Stimulated activated naive B cell treated with anti-CD40 and anti-IgM and Interleukin-4, amounts not matched to agents 10 μg/mL and 1 μg/mL and 100 μg/mL, for 72 hours (primary cell): ENCODE results near the gene ANAPC13.

Experiments used
- ATAC-seq, 2 donors: fragments of 150-1000 bp; cut with Tn5 transposase; replicated peaks; 2 replicates each; pipeline ENCODE4 v1.10.0; 2021; ENCODE audit warnings: moderate library complexity in 1 of 2
- DNase-seq: peaks from one replicate; pipeline ENCODE4 v3.0.0; 2021
- H3K27ac Mint-ChIP-seq: one replicate; pipeline ENCODE4 v1.8.0; 2022; ENCODE audit warnings: mild to moderate bottlenecking, mixed read lengths
- H3K27me3 Mint-ChIP-seq, 2 donors: one replicate each; pipeline ENCODE4 v1.8.0; 2022; ENCODE audit warnings: mixed read lengths in 2 of 2
- H3K36me3 Mint-ChIP-seq, 2 donors: one replicate each; pipeline ENCODE4 v1.8.0; 2022; ENCODE audit warnings: mixed read lengths in 2 of 2, mild to moderate bottlenecking in 1 of 2
- H3K4me1 Mint-ChIP-seq, 2 donors: one replicate each; pipeline ENCODE4 v1.8.0; 2022; ENCODE audit warnings: mixed read lengths in 2 of 2, mild to moderate bottlenecking in 1 of 2
- H3K4me3 Mint-ChIP-seq, 2 donors: one replicate each; pipeline ENCODE4 v1.8.0; 2022; ENCODE audit warnings: mild to moderate bottlenecking in 2 of 2, mixed read lengths in 2 of 2, moderate library complexity in 1 of 2
- H3K9me3 Mint-ChIP-seq, 2 donors: one replicate each; pipeline ENCODE4 v1.8.0; 2022; ENCODE audit warnings: mixed read lengths in 2 of 2, mild to moderate bottlenecking in 1 of 2

Gene ANAPC13

DNA sequence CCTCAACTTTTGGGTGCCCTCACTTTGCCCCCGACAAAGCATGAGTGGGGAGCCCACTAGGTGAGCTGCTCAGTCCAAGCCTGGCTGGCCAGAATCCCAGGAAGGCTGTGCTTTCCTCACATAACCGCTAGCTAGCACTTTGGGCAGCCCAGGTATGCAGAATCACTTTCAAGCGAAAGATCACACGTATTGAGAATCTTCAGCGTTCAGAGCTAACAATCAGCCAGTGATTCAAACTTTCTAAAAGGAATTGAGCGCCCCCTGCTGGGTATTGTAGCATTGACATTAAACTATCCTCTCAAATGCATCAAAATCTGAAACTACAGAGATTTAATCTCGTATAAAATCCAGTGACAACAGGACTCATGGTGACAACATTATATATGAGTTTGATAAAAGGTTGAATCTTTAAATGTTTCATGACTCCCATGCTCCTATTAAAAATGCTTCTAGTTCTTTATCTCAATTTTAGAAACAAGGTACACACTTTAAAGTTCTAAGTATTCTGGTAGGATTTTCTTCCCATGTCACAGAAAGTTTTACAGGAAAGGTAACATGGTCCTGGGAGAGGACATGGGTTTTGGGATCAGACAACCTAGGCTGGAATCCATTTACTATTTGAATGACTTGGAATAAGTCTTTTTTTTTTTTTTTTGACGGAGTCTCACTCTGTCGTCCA lies 11.8 kb downstream of the ANAPC13 start:
- peaks cover 7 to 24% of the 10 kb centered on the region in 2 donors for H3K36me3 Mint-ChIP-seq
- DNase-seq (peak; percentile 24), ATAC-seq (peak; percentile 75 to 77)
- no peaks in the 10 kb centered on the region for H3K4me1 Mint-ChIP-seq
- H3K27ac Mint-ChIP-seq, result no peak overlapping the region
- no peak overlapping the region for H3K4me3 Mint-ChIP-seq
- no peaks in the 10 kb centered on the region for H3K9me3 Mint-ChIP-seq
- no peaks in the 10 kb centered on the region for H3K27me3 Mint-ChIP-seq

DNA sequence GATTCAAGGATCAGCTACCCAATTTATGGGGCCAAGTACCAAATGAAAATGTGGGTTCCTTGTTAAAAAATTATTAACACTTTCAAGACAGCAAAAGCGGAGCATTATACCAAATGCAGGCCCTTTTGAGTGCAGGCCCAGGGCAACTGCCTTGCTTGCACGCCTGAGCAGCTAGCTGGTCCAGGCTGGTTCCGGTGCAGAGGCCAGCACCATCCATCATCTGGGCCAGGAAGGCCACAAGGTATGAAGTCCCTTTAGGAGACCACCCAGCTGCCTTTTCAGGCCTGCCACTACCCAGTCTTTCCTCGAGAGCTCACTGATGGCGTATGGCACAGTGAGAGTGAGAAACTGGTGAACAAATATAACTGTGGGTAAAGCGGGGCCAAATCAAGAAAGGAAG lies 13.0 kb downstream of the ANAPC13 start:
- Mint-ChIP-seq H3K4me3 (no peak overlapping the region), H3K4me1 (no peaks in the 10 kb centered on the region), H3K27me3 (no peaks in the 10 kb centered on the region), H3K9me3 (no peaks in the 10 kb centered on the region), H3K36me3 (peaks cover 7 to 14% of the 10 kb centered on the region in 2 donors), H3K27ac (no peak overlapping the region)
- ATAC-seq (no peak), DNase-seq (no peak)

DNA sequence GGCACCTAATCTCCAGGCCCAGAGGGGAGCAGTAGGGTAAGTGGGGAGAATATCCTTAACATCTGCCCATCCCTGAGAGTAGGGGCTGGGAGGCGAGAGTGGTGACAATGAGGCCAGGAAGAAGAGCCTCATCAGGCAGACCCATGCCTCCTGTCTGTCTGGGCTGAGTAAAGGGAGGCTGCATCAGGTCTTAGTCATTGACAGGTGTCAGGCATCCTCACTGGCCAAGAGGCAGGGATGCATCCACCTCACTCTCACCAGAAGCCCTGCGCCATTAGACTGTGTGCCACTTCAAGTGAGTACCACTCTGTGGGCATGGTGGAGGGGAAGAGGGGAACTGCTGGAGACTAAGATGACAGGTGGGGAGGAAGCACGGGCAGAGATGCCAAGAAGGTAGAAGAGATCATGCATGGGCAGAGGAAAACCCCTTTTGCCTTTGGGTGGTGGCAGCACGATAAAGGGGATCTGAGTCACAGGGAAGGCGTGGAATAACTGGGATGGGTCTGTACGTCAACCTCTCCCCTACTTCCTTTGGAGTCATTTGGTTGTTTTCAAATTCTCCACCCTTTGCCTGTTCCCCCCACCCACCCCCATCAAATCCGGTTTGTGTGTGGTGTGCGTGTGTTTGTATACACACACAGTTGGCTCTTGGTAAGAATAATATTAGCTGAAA lies 14.1 kb downstream of the ANAPC13 start:
- DNase-seq (no peak), ATAC-seq (no peak)
- no peak overlapping the region for H3K27ac Mint-ChIP-seq
- H3K4me3 Mint-ChIP-seq, result no peak overlapping the region
- H3K9me3 Mint-ChIP-seq, result no peaks in the 10 kb centered on the region
- no peaks in the 10 kb centered on the region for H3K27me3 Mint-ChIP-seq
- H3K36me3 Mint-ChIP-seq, result peaks cover 4 to 12% of the 10 kb centered on the region in 2 donors
- H3K4me1 Mint-ChIP-seq, result no peaks in the 10 kb centered on the region

DNA sequence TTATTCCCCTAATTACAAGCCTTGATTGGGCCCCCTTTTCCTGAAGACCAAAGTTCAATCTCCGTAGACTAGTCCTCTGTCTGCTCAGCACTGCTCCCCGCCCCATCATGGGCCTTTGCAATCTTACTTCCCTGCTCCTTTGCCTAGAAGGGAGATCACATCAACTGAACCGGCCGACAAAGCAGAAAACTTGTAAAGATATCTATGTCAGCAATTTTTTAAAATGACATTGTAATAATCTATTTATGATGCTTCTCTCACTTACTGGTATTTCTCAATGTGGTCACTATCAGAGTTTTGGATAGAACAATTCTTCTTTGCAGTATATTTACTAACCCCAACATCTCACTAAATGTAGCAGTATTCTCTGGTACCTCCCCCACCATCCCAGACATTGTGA lies 17.3 kb downstream of the ANAPC13 start:
- peaks cover 0 to 2% of the 10 kb centered on the region in 2 donors for H3K27me3 Mint-ChIP-seq
- H3K4me1 Mint-ChIP-seq, result no peaks in the 10 kb centered on the region

DNA sequence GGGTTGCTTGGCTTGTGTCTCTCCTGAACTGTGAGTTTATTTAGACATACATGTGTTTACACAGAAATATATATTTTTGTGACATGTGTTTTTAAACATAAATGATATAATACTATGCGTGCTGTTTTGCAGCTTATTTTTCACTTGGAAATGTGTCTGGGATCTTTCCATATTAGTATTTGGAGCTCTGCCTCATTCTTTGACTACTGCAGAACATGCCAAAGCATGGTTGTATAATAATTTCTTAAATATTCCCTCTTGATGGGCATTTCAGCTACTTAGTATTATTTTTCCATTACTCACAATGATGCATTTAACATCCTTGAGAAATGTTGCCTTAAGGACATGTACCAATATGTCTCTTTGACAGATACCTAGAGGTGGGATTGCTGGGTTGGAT lies 19.5 kb downstream of the ANAPC13 start:
- no peaks in the 10 kb centered on the region for H3K4me1 Mint-ChIP-seq
- DNase-seq, result no peak
- H3K9me3 Mint-ChIP-seq, result no peaks in the 10 kb centered on the region
- H3K36me3 Mint-ChIP-seq, result peaks cover 0 to 1% of the 10 kb centered on the region in 2 donors
- H3K4me3 Mint-ChIP-seq, result no peak overlapping the region
- H3K27me3 Mint-ChIP-seq, result peaks cover 4 to 18% of the 10 kb centered on the region in 2 donors
- no peak for ATAC-seq
- no peak overlapping the region for H3K27ac Mint-ChIP-seq

More for the DNA sequence above, 17.3 kb downstream of the ANAPC13 start:
- Mint-ChIP-seq H3K4me3 (no peak overlapping the region), H3K36me3 (peaks cover 4 to 6% of the 10 kb centered on the region in 2 donors), H3K27ac (no peak overlapping the region), H3K9me3 (no peaks in the 10 kb centered on the region)
- ATAC-seq, result no peak
- DNase-seq, result no peak

DNA sequence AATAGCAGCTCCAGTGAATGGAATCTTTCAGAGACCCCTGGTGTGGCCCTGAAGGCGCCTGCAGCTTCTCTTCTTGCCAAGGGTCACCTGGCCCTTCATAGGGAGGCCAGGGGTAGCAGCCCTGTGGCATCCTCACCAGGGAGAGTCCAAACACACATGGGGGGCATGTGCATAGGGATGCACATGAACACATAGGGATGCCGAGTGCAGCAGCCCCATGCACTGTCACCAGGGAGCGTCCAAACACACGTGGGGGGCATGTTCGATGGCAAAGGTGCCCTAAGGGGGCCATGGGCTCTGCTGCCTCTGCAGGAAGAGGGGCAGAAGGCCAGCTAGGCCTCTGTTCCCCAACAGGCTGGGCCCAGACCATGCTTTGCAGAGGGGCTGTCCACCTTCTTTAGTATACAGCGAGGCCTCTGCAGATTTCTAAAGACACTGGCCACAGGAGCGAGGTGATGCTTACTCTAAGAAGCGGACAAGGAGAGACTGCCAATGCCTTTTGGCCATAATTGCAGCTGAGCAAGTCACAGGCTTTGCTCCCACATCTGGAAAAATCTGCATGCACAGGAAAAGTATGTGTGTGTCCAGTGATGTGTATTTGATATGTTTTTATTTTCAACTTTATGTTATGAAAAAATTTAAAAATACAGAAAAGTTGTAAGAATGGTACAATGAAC lies 21.0 kb downstream of the ANAPC13 start:
- DNase-seq (no peak), ATAC-seq (no peak)
- Mint-ChIP-seq H3K36me3 (no peaks in the 10 kb centered on the region), H3K4me1 (no peaks in the 10 kb centered on the region), H3K27ac (no peak overlapping the region), H3K9me3 (no peaks in the 10 kb centered on the region), H3K4me3 (no peak overlapping the region), H3K27me3 (peaks cover 4 to 23% of the 10 kb centered on the region in 2 donors)

DNA sequence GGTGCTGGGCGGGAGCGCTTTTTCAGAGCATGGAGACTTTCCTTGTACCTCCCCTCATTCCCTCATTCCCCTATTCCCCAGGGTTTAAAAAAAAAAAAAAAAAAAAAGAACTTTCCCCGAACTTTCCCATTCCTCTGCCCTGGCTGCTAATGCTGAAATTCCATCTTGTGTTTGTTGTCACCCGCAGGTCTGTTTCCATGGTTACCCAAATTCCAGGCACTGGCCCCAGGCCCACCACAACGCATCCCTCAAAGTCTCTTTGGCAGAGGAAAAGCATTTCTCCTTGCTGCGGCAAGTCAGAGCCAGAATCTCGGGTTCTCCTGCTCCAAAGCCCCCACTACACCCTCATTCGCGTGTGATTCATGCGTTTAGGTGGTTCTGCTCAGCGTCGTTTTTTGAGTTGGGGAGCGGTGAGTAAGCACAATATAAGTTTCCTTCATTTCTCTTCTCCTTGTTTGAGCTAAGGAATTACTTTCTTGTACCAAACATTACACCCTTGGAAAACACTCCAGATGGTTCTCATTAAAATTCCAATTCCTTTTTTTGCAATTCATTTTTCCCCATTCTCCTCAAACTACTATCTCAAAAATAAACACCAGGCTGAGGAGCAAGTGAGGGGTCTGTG lies 21.6 kb downstream of the ANAPC13 start:
- ATAC-seq, result no peak
- Mint-ChIP-seq H3K4me1 (peaks cover 0 to 2% of the 10 kb centered on the region in 2 donors), H3K27me3 (peaks cover 8 to 23% of the 10 kb centered on the region in 2 donors), H3K36me3 (no peaks in the 10 kb centered on the region), H3K27ac (no peak overlapping the region), H3K9me3 (no peaks in the 10 kb centered on the region), H3K4me3 (no peak overlapping the region)
- DNase-seq, result no peak

DNA sequence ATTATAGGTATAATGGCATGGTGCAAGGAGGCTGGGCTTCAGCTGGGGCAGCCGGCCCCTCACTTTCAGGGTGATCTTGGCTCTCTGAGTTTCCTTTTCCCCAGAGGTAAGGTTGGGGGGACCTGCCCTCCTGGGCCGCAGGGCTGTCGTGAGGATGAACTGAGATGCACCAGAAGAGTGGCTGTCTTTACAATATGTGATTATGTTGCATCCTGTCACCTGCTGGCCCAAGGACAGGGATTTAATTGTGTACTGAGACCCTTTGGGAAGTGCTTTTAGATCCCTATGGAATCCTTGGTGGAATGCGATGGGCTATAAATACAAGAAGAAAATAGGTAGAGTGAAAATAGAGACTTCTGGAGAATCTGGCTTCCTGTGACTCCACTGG lies 22.1 kb downstream of the ANAPC13 start:
- no peak overlapping the region for H3K4me3 Mint-ChIP-seq
- no peak overlapping the region for H3K27ac Mint-ChIP-seq
- ATAC-seq, result no peak
- H3K4me1 Mint-ChIP-seq, result peaks cover 0 to 2% of the 10 kb centered on the region in 2 donors
- peaks cover 8 to 23% of the 10 kb centered on the region in 2 donors for H3K27me3 Mint-ChIP-seq
- H3K9me3 Mint-ChIP-seq, result no peaks in the 10 kb centered on the region
- no peak for DNase-seq
- no peaks in the 10 kb centered on the region for H3K36me3 Mint-ChIP-seq

DNA sequence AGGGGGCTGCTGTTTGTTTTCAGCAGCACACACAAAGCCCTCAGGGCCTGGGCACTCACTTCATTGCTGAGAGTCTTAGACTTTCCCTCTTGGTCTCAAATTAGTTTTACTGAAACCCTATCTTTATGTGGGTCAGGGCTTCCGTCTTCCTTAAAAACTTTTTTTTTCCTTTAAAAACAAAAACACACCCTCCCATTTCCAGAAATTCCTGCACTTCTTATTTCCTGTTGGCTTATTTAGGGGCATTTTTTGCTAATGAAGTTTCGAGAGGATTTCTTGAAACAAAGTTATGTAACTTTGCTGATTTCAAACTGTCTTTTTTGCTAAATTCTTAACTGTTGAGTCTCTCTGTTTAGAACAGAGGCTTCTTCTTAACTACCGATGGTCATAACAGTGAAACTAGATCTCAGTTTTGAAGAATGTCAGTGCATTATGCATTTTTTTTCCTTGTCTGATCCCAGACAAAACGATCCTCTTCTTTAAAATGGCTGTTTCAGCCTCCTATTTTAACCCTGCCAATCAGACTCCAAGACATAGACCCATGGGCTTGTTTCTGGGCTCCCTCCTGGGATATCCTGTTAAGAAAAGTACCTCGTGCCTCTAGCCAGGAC lies 23.3 kb downstream of the ANAPC13 start:
- Mint-ChIP-seq H3K36me3 (no peaks in the 10 kb centered on the region), H3K27me3 (peaks cover 14 to 35% of the 10 kb centered on the region in 2 donors), H3K27ac (no peak overlapping the region), H3K4me1 (peaks cover 0 to 2% of the 10 kb centered on the region in 2 donors), H3K9me3 (no peaks in the 10 kb centered on the region), H3K4me3 (no peak overlapping the region)
- DNase-seq (no peak), ATAC-seq (no peak)

DNA sequence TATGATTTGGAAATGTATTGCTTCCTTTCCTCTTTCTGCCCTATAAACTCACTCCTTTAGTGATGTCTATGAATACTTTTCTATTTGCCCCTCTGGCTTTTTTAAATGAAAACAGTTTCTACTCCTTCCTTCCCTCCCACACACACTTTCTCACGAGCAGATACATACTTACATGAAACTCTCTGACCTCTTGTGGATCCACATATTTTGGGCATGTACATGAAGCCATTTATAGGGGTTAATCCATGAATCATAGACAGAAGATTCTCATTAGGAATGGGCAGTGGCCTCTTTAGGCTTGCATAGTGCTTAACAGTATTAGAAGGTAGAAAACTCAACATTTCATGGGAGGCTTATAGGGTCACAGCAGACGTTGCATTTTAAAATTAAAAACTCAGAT lies 24.8 kb downstream of the ANAPC13 start:
- no peak overlapping the region for H3K27ac Mint-ChIP-seq
- DNase-seq (no peak), ATAC-seq (no peak)
- H3K27me3 Mint-ChIP-seq, result peaks cover 21 to 38% of the 10 kb centered on the region in 2 donors
- no peak overlapping the region for H3K4me3 Mint-ChIP-seq
- no peaks in the 10 kb centered on the region for H3K36me3 Mint-ChIP-seq
- peaks cover 0 to 2% of the 10 kb centered on the region in 2 donors for H3K4me1 Mint-ChIP-seq
- H3K9me3 Mint-ChIP-seq, result no peaks in the 10 kb centered on the region

DNA sequence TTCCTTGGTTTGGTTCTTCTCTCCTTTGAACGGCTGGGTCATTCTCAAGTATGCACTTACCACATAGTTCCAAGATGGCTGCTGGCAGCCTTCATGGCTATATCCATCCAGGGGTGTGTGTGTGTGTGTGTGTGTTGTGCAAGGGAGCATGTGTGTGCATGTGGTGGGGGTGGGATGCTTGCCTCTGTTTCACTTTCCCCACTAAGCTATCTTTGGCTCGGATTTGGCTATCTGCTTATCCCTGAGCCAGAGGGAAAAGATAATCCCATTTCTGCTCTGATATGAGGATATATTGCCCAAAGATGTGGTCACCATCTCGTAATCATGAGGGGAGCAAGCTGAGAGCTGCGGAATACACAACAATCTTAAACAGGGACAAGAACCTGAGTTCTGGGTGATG lies 26.2 kb downstream of the ANAPC13 start:
- ATAC-seq, result no peak
- no peaks in the 10 kb centered on the region for H3K9me3 Mint-ChIP-seq
- H3K27me3 Mint-ChIP-seq, result peaks cover 21 to 38% of the 10 kb centered on the region in 2 donors
- no peaks in the 10 kb centered on the region for H3K36me3 Mint-ChIP-seq
- DNase-seq, result no peak
- H3K4me3 Mint-ChIP-seq, result no peak overlapping the region
- no peak overlapping the region for H3K27ac Mint-ChIP-seq
- peaks cover 0 to 2% of the 10 kb centered on the region in 2 donors for H3K4me1 Mint-ChIP-seq

DNA sequence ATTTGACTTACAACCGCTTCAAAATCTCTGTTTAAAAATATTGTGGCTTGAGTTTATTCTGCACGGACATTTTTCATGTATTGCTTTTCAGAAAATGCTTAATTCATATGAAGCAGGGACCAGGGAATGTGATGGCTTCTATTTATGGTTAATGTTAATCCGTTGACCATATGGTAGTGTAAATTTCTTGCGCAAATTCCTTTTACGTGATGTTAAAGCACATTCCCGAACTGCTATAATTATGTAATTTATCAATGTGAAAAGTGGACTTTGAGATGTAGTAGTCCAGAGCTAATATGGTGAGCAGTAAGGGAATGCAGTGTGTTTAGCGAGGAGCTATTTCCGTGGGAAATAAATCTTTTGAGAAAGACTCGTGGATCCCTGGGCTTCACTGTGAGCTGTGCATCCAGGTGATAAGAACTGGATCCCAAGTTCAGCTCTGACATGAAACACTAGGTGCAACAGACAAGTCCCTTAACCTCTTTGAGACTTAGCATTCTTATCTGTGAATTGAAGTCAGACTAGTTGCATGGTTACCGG lies 27.3 kb downstream of the ANAPC13 start:
- DNase-seq (no peak), ATAC-seq (no peak)
- no peak overlapping the region for H3K4me3 Mint-ChIP-seq
- H3K4me1 Mint-ChIP-seq, result peaks cover 0 to 2% of the 10 kb centered on the region in 2 donors
- H3K27ac Mint-ChIP-seq, result no peak overlapping the region
- no peaks in the 10 kb centered on the region for H3K9me3 Mint-ChIP-seq
- H3K27me3 Mint-ChIP-seq, result peaks cover 21 to 36% of the 10 kb centered on the region in 2 donors
- H3K36me3 Mint-ChIP-seq, result no peaks in the 10 kb centered on the region

DNA sequence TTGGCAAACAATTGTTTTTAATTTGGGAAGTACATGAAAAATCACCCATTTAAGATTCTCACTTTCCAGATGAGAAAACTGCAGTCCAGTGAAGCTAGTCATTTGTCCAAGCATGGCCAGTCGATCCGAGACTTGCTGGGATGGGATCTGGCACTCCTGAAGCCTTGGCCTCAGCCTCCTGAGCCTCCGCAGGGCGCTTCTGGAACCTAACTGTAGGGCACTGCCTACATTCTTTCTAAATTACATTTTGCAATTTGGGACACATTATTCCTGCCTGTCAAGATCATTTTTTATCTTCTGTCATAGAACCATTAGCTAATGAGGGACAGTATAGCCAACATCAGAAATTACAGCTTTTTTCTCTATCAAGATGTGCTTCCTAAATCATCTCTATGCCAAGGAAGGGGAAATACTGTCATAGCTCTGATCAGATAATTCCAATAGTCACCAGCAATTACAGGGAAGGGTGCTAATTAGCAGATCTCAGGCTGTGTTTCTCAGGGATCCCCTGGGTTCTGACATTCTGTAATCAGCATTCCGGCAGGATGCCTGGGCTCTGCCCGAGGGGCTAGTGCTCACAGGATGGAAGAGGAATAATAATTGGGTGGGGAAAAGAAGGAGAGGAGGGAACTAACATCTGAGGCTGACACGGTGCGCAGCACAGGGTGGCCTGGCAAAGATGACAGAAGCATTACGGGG lies 28.3 kb downstream of the ANAPC13 start:
- Mint-ChIP-seq H3K36me3 (no peaks in the 10 kb centered on the region), H3K27ac (no peak overlapping the region), H3K4me1 (peaks cover 0 to 2% of the 10 kb centered on the region in 2 donors), H3K9me3 (no peaks in the 10 kb centered on the region), H3K27me3 (peaks cover 19 to 26% of the 10 kb centered on the region in 2 donors), H3K4me3 (no peak overlapping the region)
- no peak for DNase-seq
- ATAC-seq, result no peak
